Measurements from ENCODE around the gene EIF4B. TPM values are rescaled to one million over a fixed set of nuclear protein-coding genes. Genes with fewer than 3 reads are reported as not detected.

The EIF4B gene
- total RNA-seq, 1 experiment from 2014 or later, result 393 TPM

- DNase-seq (ENCODE audit: low spot score), result no peak
- peaks cover 44% of the 10 kb centered on the region for H3K4me1 ChIP-seq (ENCODE audit: insufficient read depth, low read length, poor library complexity, severe bottlenecking)
- no peaks in the 10 kb centered on the region for H3K9me3 ChIP-seq (ENCODE audit: low read depth, low read length, poor library complexity, severe bottlenecking)
- intact Hi-C loops (cut with micrococcal nuclease; ENCODE audit: unreplicated experiment), result no loop called here
- H3K27ac ChIP-seq (ENCODE audit: low read depth, low read length, poor library complexity, severe bottlenecking), result peak overlapping the region; percentile 81
- TF ChIP-seq EZH2 (IDR thresholded peaks at IDR 0.05; ENCODE audit: borderline replicate concordance, low read depth, low read length, poor library complexity, severe bottlenecking) (no peak), CTCF (conservative IDR thresholded peaks at IDR 0.05; ENCODE audit: low read depth, low read length) (peak; percentile 50)
- H3K4me3 ChIP-seq (ENCODE audit: low read depth, low read length, poor library complexity, severe bottlenecking), result peak overlapping the region; percentile 81
- CTCF ChIA-PET, result interaction anchor here (0.6 to 1.2 kb wide), 5 partner anchors 26 to 445 kb away, joined by 3 to 11 read pairs (median 5); partner anchors contain the start of gene SPRYD3
- POLR2A ChIA-PET (ENCODE audit: low non-redundant PET), result no interaction called here
- no peaks in the 10 kb centered on the region for H3K36me3 ChIP-seq (ENCODE audit: insufficient read depth, low read length, poor library complexity, severe bottlenecking)
- no peaks in the 10 kb centered on the region for H3K27me3 ChIP-seq (replicated peaks; ENCODE audit: insufficient read depth, low read depth, low read length, poor library complexity)
- TSS peak; percentile 36 for BruUV-seq (replicated peaks)
These were observed 47.2 kb downstream of the EIF4B start for GRCh38 chr12:53053218-53054111.

GRCh38 chr12:53054112-53054878 lies 48.0 kb downstream of the EIF4B start:
- BruUV-seq (replicated peaks), result no TSS peak
- Histone ChIP-seq H3K4me1 (ENCODE audit: insufficient read depth, low read length, poor library complexity, severe bottlenecking) (peaks cover 36% of the 10 kb centered on the region), H3K27me3 (replicated peaks; ENCODE audit: insufficient read depth, low read depth, low read length, poor library complexity) (no peaks in the 10 kb centered on the region), H3K27ac (ENCODE audit: low read depth, low read length, poor library complexity, severe bottlenecking) (peak overlapping the region; percentile 81), H3K36me3 (ENCODE audit: insufficient read depth, low read length, poor library complexity, severe bottlenecking) (no peaks in the 10 kb centered on the region), H3K9me3 (ENCODE audit: low read depth, low read length, poor library complexity, severe bottlenecking) (no peaks in the 10 kb centered on the region), H3K4me3 (ENCODE audit: low read depth, low read length, poor library complexity, severe bottlenecking) (peak overlapping the region; percentile 81)
- CTCF ChIA-PET, result interaction anchor here (0.6 to 1.2 kb wide), 3 partner anchors 12 to 263 kb away, joined by 3 to 11 read pairs (median 3); partner anchors contain the start of gene SPRYD3
- peak; percentile 95 for DNase-seq (ENCODE audit: low spot score)
- POLR2A ChIA-PET (ENCODE audit: low non-redundant PET), result interaction anchor here (0.6 kb wide), 1 partner anchor 10 kb away, joined by 3 read pairs; no protein-coding TSS in a partner anchor
- intact Hi-C loops (cut with micrococcal nuclease; ENCODE audit: unreplicated experiment), result no loop called here
- TF ChIP-seq EZH2 (IDR thresholded peaks at IDR 0.05; ENCODE audit: borderline replicate concordance, low read depth, low read length, poor library complexity, severe bottlenecking), result no peak

GRCh38 chr12:53055471-53056266 lies 49.4 kb downstream of the EIF4B start:
- BruUV-seq (replicated peaks), result no TSS peak
- CTCF ChIA-PET, result interaction anchor here (2.1 kb wide), 1 partner anchor 10 kb away, joined by 6 read pairs; no protein-coding TSS in a partner anchor

More at GRCh38 chr12:53055471-53056266, 49.4 kb downstream of the EIF4B start:
- POLR2A ChIA-PET (ENCODE audit: low non-redundant PET), result no interaction called here
- Histone ChIP-seq H3K27me3 (replicated peaks; ENCODE audit: insufficient read depth, low read depth, low read length, poor library complexity) (no peaks in the 10 kb centered on the region), H3K4me3 (ENCODE audit: low read depth, low read length, poor library complexity, severe bottlenecking) (no peak overlapping the region), H3K27ac (ENCODE audit: low read depth, low read length, poor library complexity, severe bottlenecking) (no peak overlapping the region), H3K4me1 (ENCODE audit: insufficient read depth, low read length, poor library complexity, severe bottlenecking) (peaks cover 25% of the 10 kb centered on the region), H3K36me3 (ENCODE audit: insufficient read depth, low read length, poor library complexity, severe bottlenecking) (no peaks in the 10 kb centered on the region), H3K9me3 (ENCODE audit: low read depth, low read length, poor library complexity, severe bottlenecking) (no peaks in the 10 kb centered on the region)
- TF ChIP-seq EZH2 (IDR thresholded peaks at IDR 0.05; ENCODE audit: borderline replicate concordance, low read depth, low read length, poor library complexity, severe bottlenecking) (no peak), CTCF (conservative IDR thresholded peaks at IDR 0.05; ENCODE audit: low read depth, low read length) (no peak)
- intact Hi-C loops (cut with micrococcal nuclease; ENCODE audit: unreplicated experiment), result no loop called here
- DNase-seq (ENCODE audit: low spot score), result no peak

Data from A673 (cell line).